SK-N-MC (cell line): ENCODE measurements around the gene CEP131.

Experiments
- EZH2 ChIP-seq: fragments of 200-600 bp; sonication (generic); IDR thresholded peaks from one replicate; pipeline ENCODE4 v1.6.1; 2017; ENCODE audit warnings: antibody characterized with exemption
- FOXP2 ChIP-seq: optimal IDR thresholded peaks from 2 replicates; pipeline ENCODE3; 2011; ENCODE audit warnings: mild to moderate bottlenecking, moderate library complexity; ENCODE audit not compliant: insufficient read depth; ENCODE audit errors: extremely low read length, control extremely low read depth
- POLR2AphosphoS5 ChIP-seq: IDR thresholded peaks from 2 replicates; pipeline ENCODE4 v1.6.1; 2012; ENCODE audit warnings: mild to moderate bottlenecking, low read depth, low read length, borderline replicate concordance

DNA sequence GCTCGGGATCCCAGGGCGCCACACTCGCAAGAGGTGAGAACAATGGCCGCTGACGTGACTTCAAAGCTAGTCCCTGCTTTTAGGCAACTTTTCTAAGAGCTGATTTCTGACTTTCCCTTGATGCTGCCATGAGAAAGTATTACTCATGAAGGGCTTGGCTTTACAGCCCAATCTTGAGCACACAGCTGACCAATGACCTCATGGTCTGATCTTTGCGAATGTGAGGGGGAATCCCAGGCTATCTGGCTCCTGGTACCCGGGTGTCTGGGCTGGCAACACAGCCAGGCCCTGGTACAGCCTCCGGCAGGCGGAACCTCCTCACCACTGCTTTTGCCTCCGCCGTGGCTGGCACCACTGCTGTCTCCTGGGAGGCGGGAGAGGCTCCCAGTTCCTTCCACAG, 33.9 kb upstream of the CEP131 start:
- no peak for TF ChIP-seq POLR2AphosphoS5
- TF ChIP-seq EZH2, result no peak
- no peak for TF ChIP-seq FOXP2
